Prostate gland (tissue), 2 donors: ENCODE results near the gene CDK11B.

ENCODE experiments used
- POLR2A ChIP-seq: fragments of 450-650 bp; IDR thresholded peaks from one replicate; pipeline ENCODE4 v1.6.1; 2016; ENCODE audit warnings: antibody characterized with exemption, mild to moderate bottlenecking
- TF ChIP-seq, protein P1 (sequence below), 4 experiments: fragments of 200-600 bp in 2 of 4; fragments of 450-650 bp in 2 of 4; sonication (generic) in 2 of 4; IDR thresholded peaks; 1 replicate in 3 of 4; 2 replicates in 1 of 4; pipeline ENCODE4 v1.5.1; 2016 to 2019; ENCODE audit warnings: antibody characterized with exemption in 4 of 4, mild to moderate bottlenecking in 2 of 4, moderate library complexity in 2 of 4

- TF ChIP-seq, protein P1, sequence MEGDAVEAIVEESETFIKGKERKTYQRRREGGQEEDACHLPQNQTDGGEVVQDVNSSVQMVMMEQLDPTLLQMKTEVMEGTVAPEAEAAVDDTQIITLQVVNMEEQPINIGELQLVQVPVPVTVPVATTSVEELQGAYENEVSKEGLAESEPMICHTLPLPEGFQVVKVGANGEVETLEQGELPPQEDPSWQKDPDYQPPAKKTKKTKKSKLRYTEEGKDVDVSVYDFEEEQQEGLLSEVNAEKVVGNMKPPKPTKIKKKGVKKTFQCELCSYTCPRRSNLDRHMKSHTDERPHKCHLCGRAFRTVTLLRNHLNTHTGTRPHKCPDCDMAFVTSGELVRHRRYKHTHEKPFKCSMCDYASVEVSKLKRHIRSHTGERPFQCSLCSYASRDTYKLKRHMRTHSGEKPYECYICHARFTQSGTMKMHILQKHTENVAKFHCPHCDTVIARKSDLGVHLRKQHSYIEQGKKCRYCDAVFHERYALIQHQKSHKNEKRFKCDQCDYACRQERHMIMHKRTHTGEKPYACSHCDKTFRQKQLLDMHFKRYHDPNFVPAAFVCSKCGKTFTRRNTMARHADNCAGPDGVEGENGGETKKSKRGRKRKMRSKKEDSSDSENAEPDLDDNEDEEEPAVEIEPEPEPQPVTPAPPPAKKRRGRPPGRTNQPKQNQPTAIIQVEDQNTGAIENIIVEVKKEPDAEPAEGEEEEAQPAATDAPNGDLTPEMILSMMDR (IDR thresholded peaks at IDR 0.05) = no peak
- TF ChIP-seq POLR2A = no peak
Observed at GRCh38 chr1:1599935-1600860, 58.6 kb downstream of the CDK11B start, which contains the start of gene FNDC10.
